ENCODE data around the gene CSTA. TPM values are rescaled to one million over a fixed set of nuclear protein-coding genes. Genes with fewer than 3 reads are reported as not detected.

The CSTA gene
- total and polyA plus RNA-seq, 2 of the 13 experiments (the other 11 are each of a cell fraction or from before 2014, with no cell fraction given) = 3.9 to 11.0 TPM

DNA sequence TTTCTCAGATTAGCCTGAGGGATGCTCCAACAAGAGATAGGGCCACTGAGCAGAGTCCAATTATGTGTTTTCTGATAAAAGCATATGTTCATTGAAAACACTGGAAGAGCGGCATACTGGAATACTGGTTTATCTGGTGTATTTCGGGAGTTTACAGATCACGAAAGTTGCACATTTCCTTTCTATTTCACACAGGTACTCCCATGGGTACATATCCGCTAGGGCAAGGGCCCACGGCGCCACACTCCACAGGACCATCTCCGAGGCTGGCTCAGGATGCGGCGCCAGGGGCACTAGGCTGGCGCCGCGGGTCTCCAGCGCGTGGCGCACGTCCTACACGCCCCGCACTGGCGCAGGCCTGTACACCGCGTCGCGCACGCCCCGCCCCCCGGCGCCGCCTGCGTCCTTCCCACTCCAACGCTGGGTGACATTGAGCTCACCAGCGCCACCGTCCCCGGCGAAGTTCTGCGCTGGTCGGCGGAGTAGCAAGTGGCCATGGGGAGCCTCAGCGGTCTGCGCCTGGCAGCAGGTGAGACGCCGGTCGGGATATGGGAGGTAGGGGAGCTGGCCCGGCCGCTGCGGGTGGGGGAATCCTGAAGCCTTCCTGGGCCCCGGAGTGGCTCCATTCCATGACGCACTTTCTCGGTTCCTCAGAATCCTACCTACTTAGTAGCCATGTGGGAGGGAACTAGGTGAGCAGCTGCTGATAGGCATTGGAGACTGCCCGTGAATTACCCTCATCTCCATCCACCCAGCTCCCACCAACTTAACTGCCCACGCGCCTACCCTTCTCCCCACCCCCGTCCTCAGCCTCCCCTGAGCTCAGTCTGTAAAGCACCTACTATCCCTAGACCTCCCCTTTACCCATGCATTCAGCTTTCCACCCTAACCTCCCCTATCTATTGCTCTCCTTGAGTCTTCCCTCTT is 59.0 kb downstream of the CSTA start, which contains the start of gene FAM162A (continued):
- TF ChIP-seq, protein P1, sequence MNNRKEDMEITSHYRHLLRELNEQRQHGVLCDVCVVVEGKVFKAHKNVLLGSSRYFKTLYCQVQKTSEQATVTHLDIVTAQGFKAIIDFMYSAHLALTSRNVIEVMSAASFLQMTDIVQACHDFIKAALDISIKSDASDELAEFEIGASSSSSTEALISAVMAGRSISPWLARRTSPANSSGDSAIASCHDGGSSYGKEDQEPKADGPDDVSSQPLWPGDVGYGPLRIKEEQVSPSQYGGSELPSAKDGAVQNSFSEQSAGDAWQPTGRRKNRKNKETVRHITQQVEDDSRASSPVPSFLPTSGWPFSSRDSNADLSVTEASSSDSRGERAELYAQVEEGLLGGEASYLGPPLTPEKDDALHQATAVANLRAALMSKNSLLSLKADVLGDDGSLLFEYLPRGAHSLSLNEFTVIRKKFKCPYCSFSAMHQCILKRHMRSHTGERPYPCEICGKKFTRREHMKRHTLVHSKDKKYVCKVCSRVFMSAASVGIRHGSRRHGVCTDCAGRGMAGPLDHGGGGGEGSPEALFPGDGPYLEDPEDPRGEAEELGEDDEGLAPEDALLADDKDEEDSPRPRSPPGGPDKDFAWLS (CRISPR knock-in tag; IDR thresholded peaks at IDR 0.05; ENCODE audit: borderline replicate concordance) = peak; percentile 93; the same call in 1 of the 2 replicates
- TF ChIP-seq THAP11 (CRISPR knock-in tag; IDR thresholded peaks at IDR 0.05) (peak; percentile 83; the same call in 1 of the 2 replicates), CCAR2 (optimal IDR thresholded peaks at IDR 0.05; ENCODE audit: low read depth, low read length) (no peak), ZNF605 (CRISPR knock-in tag; IDR thresholded peaks at IDR 0.05) (no peak; the same call in 1 of the 2 replicates), SAP130 (CRISPR knock-in tag; IDR thresholded peaks at IDR 0.05; ENCODE audit: low read depth) (peak; percentile 99), SMARCE1 (IDR thresholded peaks at IDR 0.05; ENCODE audit: borderline replicate concordance) (no peak), FOXO1 (CRISPR knock-in tag; IDR thresholded peaks at IDR 0.05) (peak; percentile 83), MXD4 (CRISPR knock-in tag; IDR thresholded peaks at IDR 0.05) (peak; percentile 81), ZC3H4 (CRISPR knock-in tag; IDR thresholded peaks at IDR 0.05; ENCODE audit: borderline replicate concordance) (peak; percentile 38; the same call in 1 of the 2 replicates), NFIC (IDR thresholded peaks at IDR 0.05; ENCODE audit: low read length) (peak; percentile 8; the same call in 1 of the 2 replicates), CHD4 (IDR thresholded peaks at IDR 0.05; ENCODE audit: borderline replicate concordance, low read length) (no peak)
- TF ChIP-seq, protein P2, sequence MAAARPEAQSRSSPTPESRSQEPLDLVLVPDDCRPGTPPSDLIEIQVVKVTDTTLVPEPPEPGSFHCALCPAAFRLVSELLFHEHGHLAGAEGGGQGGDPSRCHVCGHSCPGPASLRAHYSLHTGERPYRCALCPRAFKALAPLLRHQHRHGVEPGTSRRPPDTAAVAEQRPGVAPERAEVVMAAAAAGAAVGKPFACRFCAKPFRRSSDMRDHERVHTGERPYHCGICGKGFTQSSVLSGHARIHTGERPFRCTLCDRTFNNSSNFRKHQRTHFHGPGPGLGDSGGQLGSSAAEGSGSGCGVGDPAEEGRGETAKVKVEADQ (CRISPR knock-in tag; IDR thresholded peaks at IDR 0.05; ENCODE audit: borderline replicate concordance) = peak; percentile 93
- TF ChIP-seq, protein P3, sequence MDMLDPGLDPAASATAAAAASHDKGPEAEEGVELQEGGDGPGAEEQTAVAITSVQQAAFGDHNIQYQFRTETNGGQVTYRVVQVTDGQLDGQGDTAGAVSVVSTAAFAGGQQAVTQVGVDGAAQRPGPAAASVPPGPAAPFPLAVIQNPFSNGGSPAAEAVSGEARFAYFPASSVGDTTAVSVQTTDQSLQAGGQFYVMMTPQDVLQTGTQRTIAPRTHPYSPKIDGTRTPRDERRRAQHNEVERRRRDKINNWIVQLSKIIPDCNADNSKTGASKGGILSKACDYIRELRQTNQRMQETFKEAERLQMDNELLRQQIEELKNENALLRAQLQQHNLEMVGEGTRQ (IDR thresholded peaks at IDR 0.05; ENCODE audit: low read depth, low read length) = no peak
- TF ChIP-seq, protein P3 (CRISPR knock-in tag; IDR thresholded peaks at IDR 0.05; ENCODE audit: borderline replicate concordance) = no peak
- TF ChIP-seq, protein P4, sequence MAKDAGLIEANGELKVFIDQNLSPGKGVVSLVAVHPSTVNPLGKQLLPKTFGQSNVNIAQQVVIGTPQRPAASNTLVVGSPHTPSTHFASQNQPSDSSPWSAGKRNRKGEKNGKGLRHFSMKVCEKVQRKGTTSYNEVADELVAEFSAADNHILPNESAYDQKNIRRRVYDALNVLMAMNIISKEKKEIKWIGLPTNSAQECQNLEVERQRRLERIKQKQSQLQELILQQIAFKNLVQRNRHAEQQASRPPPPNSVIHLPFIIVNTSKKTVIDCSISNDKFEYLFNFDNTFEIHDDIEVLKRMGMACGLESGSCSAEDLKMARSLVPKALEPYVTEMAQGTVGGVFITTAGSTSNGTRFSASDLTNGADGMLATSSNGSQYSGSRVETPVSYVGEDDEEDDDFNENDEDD (CRISPR knock-in tag; IDR thresholded peaks at IDR 0.05; ENCODE audit: borderline replicate concordance) = peak; percentile 90

Data from HepG2 (cell line).